ENCODE data around the gene SPSB3. TPM values are rescaled to one million over a fixed set of nuclear protein-coding genes. Genes with fewer than 3 reads are reported as not detected.

The SPSB3 gene
- 37.3 TPM in 2 replicates for total RNA-seq

DNA sequence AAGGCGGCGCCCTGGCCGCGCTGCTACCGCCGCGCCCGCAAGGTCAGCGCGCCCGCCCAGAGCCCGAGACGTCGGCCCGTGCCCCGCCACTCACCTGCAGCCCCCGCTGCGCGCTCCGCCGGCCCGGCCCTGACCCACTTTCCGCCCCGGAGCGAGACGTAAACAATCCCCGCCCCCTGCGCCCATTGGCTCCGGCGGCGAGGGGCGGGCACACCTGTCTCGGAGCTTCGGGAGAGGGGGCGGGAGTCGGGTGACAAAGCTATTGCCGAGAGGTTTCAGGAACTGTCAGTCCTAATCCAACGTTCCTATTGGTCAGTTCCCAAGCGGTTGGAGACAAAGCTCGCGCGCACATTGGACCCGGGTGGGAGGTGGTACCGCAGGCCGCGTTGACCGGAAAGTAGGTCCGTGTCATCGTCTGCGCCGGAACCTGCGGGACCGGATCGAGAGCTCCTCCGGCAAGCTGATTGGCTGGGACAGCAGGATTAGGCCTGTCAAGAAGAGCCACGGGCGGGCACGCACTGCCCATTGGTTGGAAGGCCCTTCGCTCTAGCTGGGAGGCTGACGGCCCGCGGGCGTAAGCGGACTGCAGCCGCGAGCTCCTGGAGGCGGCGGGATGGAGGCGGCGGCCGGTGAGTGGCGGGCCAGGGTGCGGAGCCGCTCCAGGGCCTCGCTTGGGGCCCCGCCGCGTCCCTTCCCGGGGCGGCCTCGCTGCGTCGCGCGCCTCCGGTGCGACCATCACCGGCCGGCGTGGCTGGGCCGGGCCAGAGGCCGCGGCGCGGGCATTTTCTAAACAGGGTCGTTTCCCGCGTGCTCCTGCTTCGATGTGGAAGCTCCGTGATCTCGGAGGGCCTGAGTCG lies at the start of gene SPSB3, which contains the start of gene NUBP2:
Gene SPSB3 (minus strand): TSS at position 164 of the 857 bp plus-strand sequence. CDS start 1,088 bp downstream, outside the sequence.
Gene NUBP2 (plus strand): TSS at position 553 of the 857 bp plus-strand sequence. CDS start 61 bp downstream, at position 614.
- intact Hi-C loops (cut with micrococcal nuclease), result loop anchor here (1.0 to 2.0 kb wide), 6 partner anchors 9 to 372 kb away; partner anchors contain the start of genes HAGH, MAPK8IP3, MRPS34 and MSRB1

DNA sequence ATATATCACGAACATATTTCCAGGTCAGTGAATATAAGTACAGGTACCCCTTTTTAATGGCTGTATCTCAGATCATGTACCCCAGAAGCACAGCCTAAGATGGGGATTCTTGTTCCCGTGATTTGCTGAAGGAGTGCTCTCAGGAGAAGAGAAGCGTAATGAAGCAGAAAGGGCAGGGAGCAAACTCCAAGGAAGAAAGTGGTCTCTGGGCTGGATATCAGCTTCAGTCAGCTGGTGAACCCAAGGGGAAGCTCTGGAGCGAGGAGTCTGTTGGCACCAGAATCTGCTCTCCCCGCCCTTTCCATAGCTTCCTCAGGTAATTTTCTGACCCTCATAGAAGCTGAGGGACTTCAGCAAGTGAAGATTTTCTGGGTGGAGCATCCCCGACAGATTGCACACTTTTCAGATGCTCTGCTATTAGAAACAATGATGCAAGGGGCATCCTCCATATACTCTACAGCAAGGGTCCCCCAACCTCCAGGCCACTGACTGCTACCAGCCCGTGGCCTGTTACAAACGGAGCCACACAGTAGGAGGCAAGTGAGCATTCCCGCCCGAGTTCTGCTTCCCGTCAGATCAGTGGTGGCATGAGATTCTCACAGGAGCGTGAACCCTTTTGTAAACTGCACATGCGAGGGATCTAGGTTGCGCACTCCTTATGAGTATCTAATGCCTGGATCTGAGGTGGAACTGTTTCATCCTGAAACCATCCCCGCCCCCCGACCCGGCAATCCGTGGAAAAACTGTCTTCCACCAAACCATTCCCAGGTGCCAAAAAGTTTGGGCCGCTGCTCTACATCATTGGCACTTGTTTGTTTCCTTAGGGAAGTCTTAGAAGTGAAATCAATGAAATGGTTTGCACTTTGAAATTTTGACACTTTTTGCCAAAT lies 49.1 kb upstream of the SPSB3 start:
- intact Hi-C loops (cut with micrococcal nuclease), result no loop called here

DNA sequence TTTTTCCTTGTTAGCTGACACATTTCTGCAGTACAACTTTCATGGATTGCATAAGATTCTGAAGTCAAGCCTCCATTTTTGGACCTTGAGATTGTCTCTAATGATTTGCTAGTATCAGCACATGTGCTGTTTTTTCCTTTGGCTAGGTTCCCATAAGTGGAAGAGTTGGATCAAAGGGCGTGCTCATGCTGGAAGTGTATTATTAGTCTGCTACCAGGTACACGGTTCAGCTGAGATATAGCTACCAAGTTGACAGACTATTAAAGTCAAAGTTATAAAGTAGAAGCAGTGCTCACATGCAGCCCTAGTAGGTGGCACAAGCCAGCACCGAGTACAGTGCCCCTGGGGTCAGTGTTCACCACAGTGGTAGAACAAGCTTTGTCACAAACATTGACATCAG lies 47.8 kb upstream of the SPSB3 start:
- intact Hi-C loops (cut with micrococcal nuclease), result no loop called here

DNA sequence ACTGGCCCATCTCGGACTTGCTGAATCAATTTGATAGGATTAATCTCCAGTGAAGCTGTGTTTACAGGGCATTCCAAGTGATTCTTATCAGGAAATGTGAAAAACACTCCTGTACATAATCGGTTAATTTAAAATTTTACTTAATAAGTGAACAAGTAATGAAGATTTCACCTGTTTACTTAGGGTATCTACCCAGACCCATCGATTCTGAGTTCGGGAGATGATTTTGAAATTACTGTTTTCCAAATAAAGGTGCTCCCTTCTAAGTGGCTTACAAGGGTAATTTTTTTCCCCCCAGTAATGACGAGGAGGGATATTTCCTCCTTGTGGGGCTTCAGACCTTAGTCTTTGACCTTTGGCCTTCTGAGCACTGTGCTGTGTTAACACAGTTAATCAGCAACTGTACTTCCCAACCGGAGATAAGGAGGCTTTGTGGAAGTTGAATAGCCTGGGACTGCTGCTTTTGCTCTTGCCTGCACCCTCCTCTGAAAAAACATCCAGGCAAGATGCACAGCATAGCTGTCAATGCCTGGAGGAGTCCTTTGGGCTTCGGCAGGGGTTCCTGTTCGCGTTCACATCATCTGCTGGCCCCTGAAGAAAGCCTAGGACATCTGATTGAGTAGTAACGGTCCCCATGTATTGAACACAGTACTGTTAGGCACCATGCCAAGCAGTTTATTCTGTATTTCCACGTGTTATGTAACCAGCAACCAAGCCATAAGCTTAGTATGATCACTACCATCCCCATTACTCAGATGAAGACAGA lies 46.5 kb upstream of the SPSB3 start:
- intact Hi-C loops (cut with micrococcal nuclease), result loop anchor here (5.0 kb wide), 2 partner anchors 98 to 122 kb away; partner anchors contain the start of gene MAPK8IP3

DNA sequence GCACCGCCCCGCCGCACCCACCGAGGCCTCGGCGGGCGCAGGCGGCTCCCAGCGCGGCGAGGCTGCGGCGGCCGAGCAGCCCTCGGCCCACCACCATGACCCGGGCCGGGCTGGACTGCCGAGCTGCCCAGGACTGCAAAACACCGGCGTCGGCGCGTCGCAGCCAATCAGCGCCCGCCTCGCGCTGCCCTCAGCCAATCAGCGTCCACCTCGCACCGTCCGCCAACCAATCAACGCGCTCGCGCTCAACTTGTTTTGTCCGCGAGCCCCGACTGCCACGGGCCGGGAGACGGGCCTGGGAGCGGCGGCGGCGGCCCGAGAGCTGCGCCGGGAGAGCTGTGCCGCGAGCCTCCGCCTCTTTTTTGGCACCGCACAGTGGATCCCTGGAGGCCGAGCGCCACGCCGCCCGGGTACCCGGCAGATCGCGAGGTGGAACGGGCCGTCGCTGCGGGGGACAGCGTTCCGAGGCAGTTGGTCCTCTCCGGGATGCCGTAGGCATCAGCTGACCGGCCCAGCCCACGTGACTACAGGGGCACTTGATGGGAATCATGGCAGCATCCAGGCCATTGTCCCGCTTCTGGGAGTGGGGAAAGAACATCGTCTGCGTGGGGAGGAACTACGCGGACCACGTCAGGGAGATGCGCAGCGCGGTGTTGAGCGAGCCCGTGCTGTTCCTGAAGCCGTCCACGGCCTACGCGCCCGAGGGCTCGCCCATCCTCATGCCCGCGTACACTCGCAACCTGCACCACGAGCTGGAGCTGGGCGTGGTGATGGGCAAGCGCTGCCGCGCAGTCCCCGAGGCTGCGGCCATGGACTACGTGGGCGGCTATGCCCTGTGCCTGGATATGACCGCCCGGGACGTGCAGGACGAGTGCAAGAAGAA lies 44.6 kb upstream of the SPSB3 start, which contains the start of the genes FAHD1 and HAGH:
Gene FAHD1 (plus strand): TSS at position 516 of the 883 bp plus-strand sequence. CDS start 33 bp downstream, at position 549.
Gene HAGH (minus strand): TSS at position 135 of the 883 bp plus-strand sequence. CDS start 38 bp downstream, at position 97.
- intact Hi-C loops (cut with micrococcal nuclease), result loop anchor here (1.0 to 5.0 kb wide), 7 partner anchors 45 to 328 kb away; partner anchors contain the start of genes CRAMP1, EME2, IFT140 and MAPK8IP3

DNA sequence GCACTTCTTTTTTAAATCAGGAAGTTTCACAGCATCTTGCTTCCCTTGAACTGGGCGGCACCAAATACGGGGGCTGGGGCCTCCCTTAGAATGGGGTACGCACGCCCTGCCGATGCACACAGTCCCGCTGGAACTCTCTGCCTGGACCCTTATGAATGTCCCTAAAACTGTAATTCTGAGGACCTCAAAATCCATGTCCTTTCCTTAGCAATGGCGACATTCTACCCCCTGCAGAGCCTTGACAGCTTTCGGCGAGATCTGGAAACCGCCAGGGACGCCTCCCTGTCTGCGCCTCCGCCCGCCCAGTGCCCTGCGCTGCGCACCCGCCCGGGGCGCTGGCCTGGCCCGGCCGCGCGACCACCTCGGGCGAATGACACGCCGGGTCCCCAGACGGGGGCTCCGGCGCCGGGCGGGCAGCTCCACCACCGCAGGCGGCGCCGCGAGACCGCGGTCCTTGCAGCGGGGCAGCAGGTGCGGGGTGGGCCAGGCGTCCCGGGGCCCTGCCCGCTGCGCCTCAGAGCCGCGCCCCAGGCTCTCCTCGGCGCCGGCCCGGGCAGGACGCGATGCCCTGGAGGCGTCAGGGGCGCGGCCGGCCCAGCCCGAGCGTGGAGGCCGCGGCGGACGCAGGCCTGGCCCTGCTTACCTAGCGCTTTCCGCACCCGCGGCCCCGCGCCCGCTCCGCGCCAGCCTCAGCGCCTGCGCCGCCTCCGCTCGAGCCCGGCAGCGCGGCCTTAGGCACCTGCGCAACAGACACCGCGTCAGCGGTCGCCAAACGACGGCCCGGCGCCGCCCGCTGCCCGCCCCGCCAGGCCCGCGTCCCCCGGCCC lies 43.7 kb upstream of the SPSB3 start:
- intact Hi-C loops (cut with micrococcal nuclease), result loop anchor here (1.0 to 5.0 kb wide), 7 partner anchors 44 to 329 kb away; partner anchors contain the start of genes CRAMP1, EME2, IFT140 and MAPK8IP3

DNA sequence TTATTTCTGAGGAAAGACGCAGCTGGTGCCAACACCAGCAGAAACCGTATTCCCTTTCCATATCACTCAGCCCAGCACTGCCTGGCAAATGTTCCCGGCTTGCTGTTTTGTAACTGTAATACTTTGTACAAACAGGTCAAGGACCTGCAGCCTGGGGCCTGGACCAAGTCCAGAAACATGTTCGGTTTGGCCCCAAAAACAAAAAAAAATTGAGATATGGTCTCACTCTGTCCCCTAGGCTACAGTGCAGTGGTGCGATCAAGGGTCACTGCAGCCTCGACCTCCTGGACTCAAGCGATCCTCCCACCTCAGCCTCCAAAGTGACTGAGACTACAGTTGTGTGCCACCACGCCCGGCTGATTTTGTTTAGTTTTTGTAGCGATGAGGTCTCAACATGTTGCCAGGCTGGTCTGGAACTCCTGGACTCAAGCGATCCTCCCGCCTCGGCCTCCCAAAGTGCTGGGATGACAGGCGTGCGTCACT lies 43.1 kb upstream of the SPSB3 start:
- intact Hi-C loops (cut with micrococcal nuclease), result loop anchor here (5.0 kb wide), 2 partner anchors 102 to 118 kb away; partner anchors contain the start of gene MAPK8IP3

DNA sequence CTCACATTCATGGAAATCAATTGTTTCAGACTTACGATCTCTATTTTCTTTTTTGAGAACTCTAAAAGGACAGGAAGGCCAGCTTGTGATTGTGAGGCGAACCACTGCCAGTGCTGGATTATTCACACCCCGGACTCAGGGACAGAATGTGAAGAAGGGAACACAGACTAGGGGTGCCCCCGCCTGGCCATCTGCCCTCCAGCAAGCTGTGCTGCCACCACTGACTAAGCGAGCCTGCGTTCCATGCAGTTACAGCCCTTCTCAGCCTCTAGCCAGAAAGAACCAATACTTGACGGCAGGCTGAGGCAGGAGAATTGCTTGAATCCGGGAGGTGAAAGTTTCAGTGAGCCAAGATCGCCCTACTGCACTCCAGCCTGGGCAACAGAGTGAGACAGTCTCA lies 41.5 kb upstream of the SPSB3 start:
- intact Hi-C loops (cut with micrococcal nuclease), result no loop called here

DNA sequence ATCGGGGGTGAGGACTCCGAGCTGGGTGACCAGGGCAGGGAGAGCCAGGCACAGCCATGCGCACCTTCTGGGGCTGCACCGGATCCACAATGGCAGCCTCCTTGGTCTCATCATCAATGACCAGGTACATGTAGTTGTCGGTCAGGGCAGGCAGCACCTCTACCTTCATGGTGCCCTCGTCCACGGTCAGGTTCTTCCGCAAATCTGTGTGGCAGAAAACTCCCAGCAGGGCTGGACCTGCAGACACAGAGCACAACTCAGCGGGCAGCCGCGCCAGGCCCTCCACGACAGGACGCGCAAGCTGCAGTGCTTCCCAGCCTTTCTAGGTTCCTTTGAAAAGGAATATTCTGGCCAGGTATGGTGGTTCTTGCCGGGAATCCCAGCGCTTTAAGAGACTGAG lies 40.4 kb upstream of the SPSB3 start:
- intact Hi-C loops (cut with micrococcal nuclease), result no loop called here

DNA sequence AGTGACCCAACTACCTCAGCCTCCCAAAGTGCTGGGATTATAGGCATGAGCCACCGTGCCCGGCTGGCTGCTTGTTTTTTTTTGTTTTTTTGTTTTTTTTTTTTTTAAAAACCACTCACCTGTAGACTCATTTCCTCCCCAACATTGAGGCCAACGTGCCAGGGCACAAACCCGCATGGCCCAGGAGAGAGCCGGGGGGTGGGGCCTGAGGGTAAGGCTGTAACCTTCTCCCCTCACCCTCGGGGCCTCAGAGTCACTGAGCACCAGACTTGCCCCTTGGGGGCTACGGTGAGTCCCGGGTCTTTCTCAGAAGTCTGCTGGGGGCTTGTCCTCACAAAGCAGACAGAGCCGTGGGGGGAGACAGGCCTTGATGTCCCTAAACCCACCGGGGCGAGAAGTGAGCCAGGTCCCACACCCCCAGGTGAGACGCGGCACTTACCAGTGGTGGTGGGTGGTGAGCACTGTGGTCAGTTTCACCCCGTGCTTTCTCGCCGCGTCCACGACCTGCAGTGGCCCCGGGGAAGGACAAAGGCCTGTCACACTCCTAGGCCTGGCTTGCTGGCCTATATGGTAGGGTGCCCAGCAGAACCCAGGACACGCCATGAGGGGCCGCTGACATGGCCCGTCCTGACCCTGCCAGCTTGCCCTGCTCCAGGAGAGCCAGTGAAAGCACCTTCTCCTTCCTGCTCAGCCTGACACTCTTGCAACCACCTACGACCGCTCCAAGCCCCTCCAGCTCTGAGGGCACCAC lies 39.7 kb upstream of the SPSB3 start:
- intact Hi-C loops (cut with micrococcal nuclease), result no loop called here

DNA sequence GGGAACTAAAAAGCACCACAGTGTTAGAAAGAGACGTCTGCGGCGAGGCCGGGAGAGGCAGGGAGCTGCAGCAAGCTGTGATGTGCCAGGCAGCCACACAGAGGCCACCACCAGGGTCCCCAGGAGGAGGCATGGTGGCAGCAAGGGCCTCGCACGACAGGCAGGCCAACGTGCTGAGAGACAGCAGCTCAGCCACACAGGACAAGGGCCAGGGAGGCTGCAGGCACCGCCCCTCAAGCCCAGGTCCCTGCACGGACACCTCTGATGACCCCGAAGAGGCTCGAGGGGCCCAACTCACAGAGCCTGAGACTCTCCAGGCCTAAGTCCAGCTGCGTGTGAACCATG lies 38.5 kb upstream of the SPSB3 start:
- intact Hi-C loops (cut with micrococcal nuclease), result no loop called here

DNA sequence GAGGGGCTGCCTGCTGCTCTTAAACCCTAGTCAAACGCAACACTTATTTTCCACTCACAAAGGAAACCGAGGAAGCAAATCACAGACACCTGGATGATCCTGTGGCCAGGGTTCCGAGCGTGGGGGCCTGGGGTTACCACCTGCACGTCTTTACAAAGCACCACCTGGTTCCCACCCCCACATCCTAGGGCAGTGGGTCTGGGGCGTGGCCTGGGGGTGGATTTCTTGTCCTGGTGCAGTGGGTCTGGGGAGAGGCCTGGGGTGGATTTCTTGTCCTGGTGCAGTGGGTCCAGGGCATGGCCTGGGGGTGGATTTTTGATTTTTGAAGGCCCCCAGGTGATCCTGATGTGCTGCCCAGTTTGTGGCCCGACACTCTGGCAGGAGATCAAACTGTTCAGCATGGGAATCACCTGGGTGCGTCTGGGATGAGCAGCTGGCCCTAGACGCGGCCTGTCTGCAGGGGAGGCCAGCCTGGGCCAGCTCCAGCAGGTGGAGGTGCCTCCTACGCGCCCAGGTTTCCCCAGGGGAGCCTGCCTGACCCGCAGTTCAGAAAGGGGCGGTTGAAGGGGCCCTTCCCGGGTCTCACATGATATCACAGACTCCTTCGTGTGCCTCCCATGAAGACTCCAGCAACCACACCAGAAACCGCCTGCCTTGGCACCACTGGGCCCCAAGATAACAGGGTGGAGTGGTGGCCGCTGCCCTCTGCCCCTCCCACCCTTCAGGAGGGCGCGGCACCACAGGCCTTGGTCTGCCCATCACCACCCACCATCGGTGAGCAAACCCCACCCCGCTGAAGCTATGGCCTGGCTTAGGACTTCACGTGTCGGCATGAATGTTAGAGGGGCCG lies 38.0 kb upstream of the SPSB3 start:
- intact Hi-C loops (cut with micrococcal nuclease), result no loop called here

DNA sequence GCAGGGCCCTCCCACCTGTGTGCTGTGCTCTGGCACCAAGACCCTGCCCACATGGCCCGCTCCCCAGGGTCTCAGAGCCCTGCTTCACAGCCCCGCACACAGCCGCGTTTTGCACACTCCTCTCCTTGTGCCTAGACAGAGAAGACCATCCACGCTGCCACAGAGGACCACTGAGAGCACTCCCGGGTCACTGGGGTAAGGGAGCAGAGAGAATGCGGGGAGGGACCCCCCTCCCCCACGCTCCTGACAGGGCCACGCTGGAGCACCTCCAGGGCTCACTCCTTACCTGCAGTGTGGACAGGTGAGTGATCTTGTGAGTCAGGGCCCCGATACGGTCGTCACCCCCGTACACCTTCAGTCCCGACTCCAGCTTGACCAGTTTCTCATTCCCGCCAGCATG lies 37.2 kb upstream of the SPSB3 start:
- intact Hi-C loops (cut with micrococcal nuclease), result loop anchor here (1.0 kb wide), 1 partner anchor 32 kb away; no protein-coding TSS in a partner anchor

DNA sequence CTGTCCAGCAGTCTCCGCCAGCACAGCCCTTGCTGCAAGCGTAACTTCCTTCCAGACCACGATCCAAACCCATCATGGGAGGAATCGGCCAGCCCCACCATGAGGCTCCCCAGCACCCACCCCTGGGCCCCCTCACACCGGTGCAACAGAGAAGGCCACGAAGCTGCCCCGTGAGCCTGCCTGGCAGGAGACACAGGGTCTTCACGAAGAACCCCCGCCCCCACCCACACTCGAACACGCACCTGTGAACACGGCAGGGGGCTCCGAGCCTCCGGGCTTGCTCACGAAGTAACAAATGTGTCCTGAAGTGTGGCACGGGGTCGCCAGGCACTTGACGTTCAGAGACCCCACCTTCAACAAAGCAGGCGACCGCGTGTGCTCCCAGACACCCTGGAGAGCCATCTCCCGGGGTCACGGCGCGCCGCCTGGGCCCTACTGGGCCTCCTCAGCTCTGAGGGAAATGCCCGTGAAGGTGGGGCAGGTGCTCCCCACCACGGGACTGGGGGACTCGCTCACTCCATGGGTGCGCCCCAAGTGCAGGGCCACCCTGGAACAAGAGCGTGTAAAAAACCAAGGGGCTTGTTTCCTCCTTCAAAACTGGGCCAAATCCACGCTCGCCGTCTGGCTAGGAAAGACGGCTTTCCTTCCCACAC lies 36.6 kb upstream of the SPSB3 start:
- intact Hi-C loops (cut with micrococcal nuclease), result loop anchor here (1.0 kb wide), 1 partner anchor 32 kb away; no protein-coding TSS in a partner anchor

DNA sequence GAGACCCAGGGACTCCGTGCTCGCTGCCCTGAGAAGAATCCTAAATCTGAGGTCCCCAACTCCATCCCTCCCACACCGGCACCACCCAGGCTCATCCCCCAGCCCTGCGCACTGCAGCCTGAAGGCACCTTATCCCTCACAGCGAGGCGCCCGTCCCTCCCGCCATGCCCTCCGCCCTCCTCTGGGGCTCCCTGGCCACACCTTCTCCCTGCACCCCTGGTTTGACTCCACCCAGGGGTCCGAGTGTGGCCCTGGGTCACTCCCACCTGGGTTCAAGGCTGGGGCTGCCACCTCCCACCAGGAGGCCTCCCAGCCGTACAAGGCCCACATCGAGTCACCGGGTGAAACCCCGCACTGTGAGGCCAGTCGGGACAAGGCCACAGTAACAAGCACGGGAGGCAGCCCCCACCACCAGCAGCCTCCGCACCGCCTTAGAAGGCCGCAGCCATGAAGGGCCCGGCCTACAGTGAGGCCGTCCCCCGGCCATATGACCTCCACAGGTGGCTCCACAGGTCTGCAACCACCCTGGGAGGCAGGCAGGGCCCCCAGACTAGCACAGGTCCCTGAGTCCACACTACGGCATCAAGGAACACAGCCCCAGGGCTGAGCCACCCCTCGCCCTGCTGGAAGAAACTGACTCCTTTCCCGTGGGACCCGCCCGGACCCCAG lies 36.0 kb upstream of the SPSB3 start:
- intact Hi-C loops (cut with micrococcal nuclease), result no loop called here

DNA sequence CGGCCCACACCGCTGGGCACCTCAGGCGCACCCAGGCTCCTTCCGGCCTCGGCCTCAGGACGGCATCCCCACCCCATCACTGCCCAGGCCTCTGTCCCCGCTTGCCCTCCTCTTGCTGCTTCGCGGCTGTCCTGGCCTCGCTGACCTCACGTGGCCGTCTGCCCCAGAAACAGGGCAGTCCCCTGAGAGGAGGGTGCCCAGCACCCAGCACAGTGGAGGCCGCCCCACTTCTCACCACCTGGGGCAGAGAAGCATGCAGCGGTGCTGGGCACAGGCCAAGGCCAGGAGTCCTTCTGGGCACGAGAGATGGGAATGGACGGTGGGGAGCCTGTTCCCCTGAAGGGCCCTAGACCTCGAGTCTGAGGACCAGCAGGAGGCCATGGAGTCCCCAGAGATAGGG lies 35.3 kb upstream of the SPSB3 start:
- intact Hi-C loops (cut with micrococcal nuclease), result no loop called here

Data from T-helper 1 cell treated with Interleukin-12 subunit alpha and Interleukin-12 subunit beta and Interleukin-4 antibody, amounts not matched to agents 30 ng/mL and 1 ng/mL, for 36 hours (primary cell).